SK-N-SH treated with all-trans-retinoic acid at 6 μM for 48 hours (cell line): ENCODE measurements around the gene TNNI3K.

Experiments used
- ATAC-seq: fragments of 200-7000 bp; cut with Tn5 transposase; 3 replicates; pipeline ENCODE4 v1.9.1; 2020; ENCODE audit warnings: mild to moderate bottlenecking, moderate library complexity
- ARNTL ChIP-seq: fragments of 450-650 bp; formaldehyde crosslinking; IDR thresholded peaks from 2 replicates; pipeline ENCODE4 v1.5.0; 2020; ENCODE audit warnings: low read depth, mild to moderate bottlenecking, moderate library complexity, borderline replicate concordance
- BACH2 ChIP-seq: fragments of 250-450 bp; sonication (Bioruptor Pico); IDR thresholded peaks from 2 replicates; pipeline ENCODE4 v1.9.0; 2021; ENCODE audit warnings: mild to moderate bottlenecking, borderline replicate concordance
- CREB5 ChIP-seq: fragments of 250-450 bp; sonication (Bioruptor Pico); IDR thresholded peaks from 2 replicates; pipeline ENCODE4 v1.5.1; 2020; ENCODE audit warnings: low read depth, mild to moderate bottlenecking, moderate library complexity
- CSDC2 ChIP-seq: fragments of 250-450 bp; sonication (Bioruptor Pico); IDR thresholded peaks from 2 replicates; pipeline ENCODE4 v1.5.0; 2020; ENCODE audit warnings: mild to moderate bottlenecking, moderate library complexity
- CSRNP3 ChIP-seq: fragments of 250-450 bp; sonication (Bioruptor Pico); IDR thresholded peaks from 2 replicates; pipeline ENCODE4 v1.5.1; 2021; ENCODE audit warnings: mild to moderate bottlenecking, moderate library complexity
- ESRRG ChIP-seq: fragments of 250-450 bp; sonication (Bioruptor Pico); IDR thresholded peaks from 2 replicates; pipeline ENCODE4 v1.6.1; 2021; ENCODE audit warnings: mild to moderate bottlenecking
- GLIS3 ChIP-seq: fragments of 250-450 bp; sonication (Bioruptor Pico); IDR thresholded peaks from 2 replicates; pipeline ENCODE4 v1.5.0; 2020; ENCODE audit warnings: mild to moderate bottlenecking, moderate library complexity
- ISL1 ChIP-seq: fragments of 250-450 bp; sonication (Bioruptor Pico); IDR thresholded peaks from 2 replicates; pipeline ENCODE4 v2.1.2; 2022; ENCODE audit warnings: mild to moderate bottlenecking, moderate library complexity
- OSR1 ChIP-seq: fragments of 250-450 bp; sonication (Bioruptor Pico); IDR thresholded peaks from 2 replicates; pipeline ENCODE4 v1.8.0; 2022; ENCODE audit warnings: moderate library complexity, mild to moderate bottlenecking, inconsistent platforms
- PATZ1 ChIP-seq: fragments of 250-450 bp; sonication (Bioruptor Pico); IDR thresholded peaks from 2 replicates; pipeline ENCODE4 v1.8.0; 2020; ENCODE audit warnings: mild to moderate bottlenecking, moderate library complexity, borderline replicate concordance
- POU6F1 ChIP-seq: fragments of 250-450 bp; sonication (Bioruptor Pico); IDR thresholded peaks from 2 replicates; pipeline ENCODE4 v1.8.0; 2021; ENCODE audit warnings: low read depth, mild to moderate bottlenecking, moderate library complexity, borderline replicate concordance
- PPARA ChIP-seq: fragments of 250-450 bp; sonication (Bioruptor Pico); IDR thresholded peaks from 2 replicates; pipeline ENCODE4 v1.5.0; 2020; ENCODE audit warnings: mild to moderate bottlenecking, borderline replicate concordance
- SNAI2 ChIP-seq: fragments of 250-450 bp; sonication (Bioruptor Pico); IDR thresholded peaks from 2 replicates; pipeline ENCODE4 v1.5.0; 2020; ENCODE audit warnings: mild to moderate bottlenecking, moderate library complexity
- TCF4 ChIP-seq: fragments of 250-450 bp; sonication (Bioruptor Pico); IDR thresholded peaks from 2 replicates; pipeline ENCODE4 v1.8.0; 2021; ENCODE audit warnings: mild to moderate bottlenecking, moderate library complexity, borderline replicate concordance
- TOX ChIP-seq: fragments of 250-450 bp; sonication (Bioruptor Pico); IDR thresholded peaks from 2 replicates; pipeline ENCODE4 v1.8.0; 2021; ENCODE audit warnings: mild to moderate bottlenecking, moderate library complexity, borderline replicate concordance
- TSHZ2 ChIP-seq: fragments of 250-450 bp; sonication (Bioruptor Pico); IDR thresholded peaks from 2 replicates; pipeline ENCODE4 v1.5.0; 2020; ENCODE audit warnings: mild to moderate bottlenecking, moderate library complexity
- ZFP3 ChIP-seq: fragments of 250-450 bp; sonication (Bioruptor Pico); IDR thresholded peaks from 2 replicates; pipeline ENCODE4 v1.5.0; 2020; ENCODE audit warnings: mild to moderate bottlenecking, moderate library complexity
- ZFP30 ChIP-seq: fragments of 450-650 bp; formaldehyde crosslinking; IDR thresholded peaks from 2 replicates; pipeline ENCODE4 v1.5.0; 2022; ENCODE audit warnings: mild to moderate bottlenecking, moderate library complexity
- ZNF565 ChIP-seq: fragments of 450-650 bp; formaldehyde crosslinking; conservative IDR thresholded peaks from 2 replicates; pipeline ENCODE4 v1.5.0; 2020; ENCODE audit warnings: low read depth, mild to moderate bottlenecking, moderate library complexity
- ZNF70 ChIP-seq: fragments of 450-650 bp; formaldehyde crosslinking; IDR thresholded peaks from 2 replicates; pipeline ENCODE4 v1.5.0; 2020; ENCODE audit warnings: mild to moderate bottlenecking, moderate library complexity

Gene TNNI3K

GRCh38 chr1:74223453-74223852, 11.7 kb upstream of the TNNI3K start:
- TF ChIP-seq ISL1 (CRISPR knock-in tag) = no peak
- no peak for TF ChIP-seq POU6F1
- TF ChIP-seq BACH2 = no peak
- TF ChIP-seq ZFP30 (CRISPR knock-in tag) = no peak
- no peak for TF ChIP-seq CSRNP3 (CRISPR knock-in tag)
- no peak for TF ChIP-seq ZNF70
- TF ChIP-seq PPARA (CRISPR knock-in tag) = no peak
- no peak for TF ChIP-seq TOX (CRISPR knock-in tag)
- TF ChIP-seq ESRRG = no peak
- TF ChIP-seq ARNTL (CRISPR knock-in tag) = no peak
- no peak for TF ChIP-seq SNAI2 (CRISPR knock-in tag)
- TF ChIP-seq CSDC2 (CRISPR knock-in tag) = no peak
- TF ChIP-seq OSR1 (CRISPR knock-in tag) = no peak
- TF ChIP-seq GLIS3 (CRISPR knock-in tag) = no peak
- no peak for ATAC-seq

GRCh38 chr1:74236440-74236839, 1.3 kb downstream of the TNNI3K start:
- ATAC-seq = no peak
- TF ChIP-seq TCF4 (no peak), TSHZ2 (CRISPR knock-in tag) (no peak), CSDC2 (CRISPR knock-in tag) (no peak), PATZ1 (CRISPR knock-in tag) (no peak), CREB5 (CRISPR knock-in tag) (no peak), BACH2 (no peak), SNAI2 (CRISPR knock-in tag) (no peak), ZNF70 (no peak), ARNTL (CRISPR knock-in tag) (no peak), CSRNP3 (CRISPR knock-in tag) (no peak), PPARA (CRISPR knock-in tag) (no peak), ZNF565 (CRISPR knock-in tag) (no peak), ZFP30 (CRISPR knock-in tag) (no peak), GLIS3 (CRISPR knock-in tag) (no peak), POU6F1 (no peak), ZFP3 (CRISPR knock-in tag) (no peak), ISL1 (CRISPR knock-in tag) (no peak), TOX (CRISPR knock-in tag) (no peak), OSR1 (CRISPR knock-in tag) (no peak)
